OCI-LY1 (cell line): ENCODE measurements around the gene IQSEC3.
"Not testable (repeated sequence)": the region's sequence is repeated elsewhere in the genome, so short reads cannot be mapped to it uniquely, and the experiment has no call there.

Source experiments
- EZH2 ChIP-seq: fragments of 200-600 bp; sonication (generic), shearing (Covaris generic); IDR thresholded peaks from 2 replicates; pipeline ENCODE4 v1.8.0; 2017; ENCODE audit warnings: borderline replicate concordance, mixed run types, mild to moderate bottlenecking, antibody characterized with exemption, low read length, moderate library complexity, mixed read lengths
- TF ChIP-seq, protein P1 (sequence below): fragments of 200-600 bp; sonication (generic), shearing (Covaris generic); IDR thresholded peaks from 2 replicates; pipeline ENCODE4 v1.5.1; 2017; ENCODE audit warnings: mild to moderate bottlenecking, antibody characterized with exemption, low read length, moderate library complexity, mixed read lengths

DNA sequence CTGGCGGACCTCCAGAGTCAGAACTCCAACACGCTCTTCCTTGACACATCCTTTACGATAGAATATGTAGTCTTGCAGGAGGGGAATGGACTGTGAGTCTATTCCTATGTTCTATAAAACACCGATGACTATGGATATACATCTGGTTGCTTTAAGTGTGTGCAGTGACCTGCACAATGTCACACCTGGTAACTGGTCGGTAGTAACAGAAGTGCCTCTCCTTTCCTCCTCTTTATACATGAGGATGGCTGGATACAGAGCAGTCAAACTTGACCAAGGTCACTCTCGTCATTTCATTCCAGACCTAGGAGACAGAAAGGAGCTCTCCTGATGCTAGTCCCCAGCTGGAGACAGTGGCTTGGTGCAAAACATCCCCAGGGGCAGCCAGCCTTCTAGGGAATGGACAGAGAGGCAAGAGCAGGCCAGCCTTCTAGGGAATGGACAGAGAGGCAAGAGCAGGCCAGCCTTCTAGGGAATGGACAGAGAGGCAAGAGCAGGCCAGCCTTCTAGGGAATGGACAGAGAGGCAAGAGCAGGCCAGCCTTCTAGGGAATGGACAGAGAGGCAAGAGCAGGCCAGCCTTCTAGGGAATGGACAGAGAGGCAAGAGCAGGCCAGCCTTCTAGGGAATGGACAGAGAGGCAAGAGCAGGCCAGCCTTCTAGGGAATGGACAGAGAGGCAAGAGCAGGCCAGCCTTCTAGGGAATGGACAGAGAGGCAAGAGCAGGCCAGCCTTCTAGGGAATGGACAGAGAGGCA is 21.2 kb upstream of the IQSEC3 start:
- TF ChIP-seq, protein P1, sequence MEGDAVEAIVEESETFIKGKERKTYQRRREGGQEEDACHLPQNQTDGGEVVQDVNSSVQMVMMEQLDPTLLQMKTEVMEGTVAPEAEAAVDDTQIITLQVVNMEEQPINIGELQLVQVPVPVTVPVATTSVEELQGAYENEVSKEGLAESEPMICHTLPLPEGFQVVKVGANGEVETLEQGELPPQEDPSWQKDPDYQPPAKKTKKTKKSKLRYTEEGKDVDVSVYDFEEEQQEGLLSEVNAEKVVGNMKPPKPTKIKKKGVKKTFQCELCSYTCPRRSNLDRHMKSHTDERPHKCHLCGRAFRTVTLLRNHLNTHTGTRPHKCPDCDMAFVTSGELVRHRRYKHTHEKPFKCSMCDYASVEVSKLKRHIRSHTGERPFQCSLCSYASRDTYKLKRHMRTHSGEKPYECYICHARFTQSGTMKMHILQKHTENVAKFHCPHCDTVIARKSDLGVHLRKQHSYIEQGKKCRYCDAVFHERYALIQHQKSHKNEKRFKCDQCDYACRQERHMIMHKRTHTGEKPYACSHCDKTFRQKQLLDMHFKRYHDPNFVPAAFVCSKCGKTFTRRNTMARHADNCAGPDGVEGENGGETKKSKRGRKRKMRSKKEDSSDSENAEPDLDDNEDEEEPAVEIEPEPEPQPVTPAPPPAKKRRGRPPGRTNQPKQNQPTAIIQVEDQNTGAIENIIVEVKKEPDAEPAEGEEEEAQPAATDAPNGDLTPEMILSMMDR = not testable (repeated sequence)
- not testable (repeated sequence) for TF ChIP-seq EZH2
